ENCODE measurements around the gene ACTL6A.

DNA sequence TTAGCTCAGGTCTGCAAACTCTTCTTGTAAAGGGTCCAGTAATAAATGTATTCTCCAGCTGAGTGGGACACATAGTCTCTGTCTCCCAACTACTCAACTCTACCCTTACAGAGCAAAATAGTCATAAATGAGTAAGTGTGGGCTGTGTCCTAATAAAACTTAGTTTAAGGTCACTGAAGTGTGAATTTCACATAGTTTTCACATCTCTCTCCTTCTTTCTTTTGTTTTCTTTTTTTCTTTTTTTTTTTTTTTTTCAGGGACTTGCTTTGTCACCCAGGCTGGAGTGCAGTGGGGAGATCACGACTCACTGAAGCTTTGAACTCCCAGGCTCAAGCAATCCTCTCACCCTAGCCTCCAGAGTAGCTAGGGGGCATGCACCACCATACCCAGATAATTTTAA, 1.9 kb upstream of the ACTL6A start:
- TF ChIP-seq HNF4A (conservative IDR thresholded peaks at IDR 0.05) (no peak), RAD21 (IDR thresholded peaks at IDR 0.05) (no peak), RXRA (IDR thresholded peaks at IDR 0.05) (no peak), YY1 (IDR thresholded peaks at IDR 0.05) (no peak), TAF1 (conservative IDR thresholded peaks at IDR 0.05) (no peak), EGR1 (IDR thresholded peaks at IDR 0.05; ENCODE audit: low read depth in 2 of 2) (no peak), NR2F2 (IDR thresholded peaks at IDR 0.05) (no peak), JUND (IDR thresholded peaks at IDR 0.05) (no peak)
- TF ChIP-seq, protein P1, sequence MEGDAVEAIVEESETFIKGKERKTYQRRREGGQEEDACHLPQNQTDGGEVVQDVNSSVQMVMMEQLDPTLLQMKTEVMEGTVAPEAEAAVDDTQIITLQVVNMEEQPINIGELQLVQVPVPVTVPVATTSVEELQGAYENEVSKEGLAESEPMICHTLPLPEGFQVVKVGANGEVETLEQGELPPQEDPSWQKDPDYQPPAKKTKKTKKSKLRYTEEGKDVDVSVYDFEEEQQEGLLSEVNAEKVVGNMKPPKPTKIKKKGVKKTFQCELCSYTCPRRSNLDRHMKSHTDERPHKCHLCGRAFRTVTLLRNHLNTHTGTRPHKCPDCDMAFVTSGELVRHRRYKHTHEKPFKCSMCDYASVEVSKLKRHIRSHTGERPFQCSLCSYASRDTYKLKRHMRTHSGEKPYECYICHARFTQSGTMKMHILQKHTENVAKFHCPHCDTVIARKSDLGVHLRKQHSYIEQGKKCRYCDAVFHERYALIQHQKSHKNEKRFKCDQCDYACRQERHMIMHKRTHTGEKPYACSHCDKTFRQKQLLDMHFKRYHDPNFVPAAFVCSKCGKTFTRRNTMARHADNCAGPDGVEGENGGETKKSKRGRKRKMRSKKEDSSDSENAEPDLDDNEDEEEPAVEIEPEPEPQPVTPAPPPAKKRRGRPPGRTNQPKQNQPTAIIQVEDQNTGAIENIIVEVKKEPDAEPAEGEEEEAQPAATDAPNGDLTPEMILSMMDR (IDR thresholded peaks at IDR 0.05; ENCODE audit: low read depth, low read length, missing input control) = no peak
- TF ChIP-seq, protein P2, sequence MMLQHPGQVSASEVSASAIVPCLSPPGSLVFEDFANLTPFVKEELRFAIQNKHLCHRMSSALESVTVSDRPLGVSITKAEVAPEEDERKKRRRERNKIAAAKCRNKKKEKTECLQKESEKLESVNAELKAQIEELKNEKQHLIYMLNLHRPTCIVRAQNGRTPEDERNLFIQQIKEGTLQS (IDR thresholded peaks at IDR 0.05) = no peak
- TF ChIP-seq, protein P3, sequence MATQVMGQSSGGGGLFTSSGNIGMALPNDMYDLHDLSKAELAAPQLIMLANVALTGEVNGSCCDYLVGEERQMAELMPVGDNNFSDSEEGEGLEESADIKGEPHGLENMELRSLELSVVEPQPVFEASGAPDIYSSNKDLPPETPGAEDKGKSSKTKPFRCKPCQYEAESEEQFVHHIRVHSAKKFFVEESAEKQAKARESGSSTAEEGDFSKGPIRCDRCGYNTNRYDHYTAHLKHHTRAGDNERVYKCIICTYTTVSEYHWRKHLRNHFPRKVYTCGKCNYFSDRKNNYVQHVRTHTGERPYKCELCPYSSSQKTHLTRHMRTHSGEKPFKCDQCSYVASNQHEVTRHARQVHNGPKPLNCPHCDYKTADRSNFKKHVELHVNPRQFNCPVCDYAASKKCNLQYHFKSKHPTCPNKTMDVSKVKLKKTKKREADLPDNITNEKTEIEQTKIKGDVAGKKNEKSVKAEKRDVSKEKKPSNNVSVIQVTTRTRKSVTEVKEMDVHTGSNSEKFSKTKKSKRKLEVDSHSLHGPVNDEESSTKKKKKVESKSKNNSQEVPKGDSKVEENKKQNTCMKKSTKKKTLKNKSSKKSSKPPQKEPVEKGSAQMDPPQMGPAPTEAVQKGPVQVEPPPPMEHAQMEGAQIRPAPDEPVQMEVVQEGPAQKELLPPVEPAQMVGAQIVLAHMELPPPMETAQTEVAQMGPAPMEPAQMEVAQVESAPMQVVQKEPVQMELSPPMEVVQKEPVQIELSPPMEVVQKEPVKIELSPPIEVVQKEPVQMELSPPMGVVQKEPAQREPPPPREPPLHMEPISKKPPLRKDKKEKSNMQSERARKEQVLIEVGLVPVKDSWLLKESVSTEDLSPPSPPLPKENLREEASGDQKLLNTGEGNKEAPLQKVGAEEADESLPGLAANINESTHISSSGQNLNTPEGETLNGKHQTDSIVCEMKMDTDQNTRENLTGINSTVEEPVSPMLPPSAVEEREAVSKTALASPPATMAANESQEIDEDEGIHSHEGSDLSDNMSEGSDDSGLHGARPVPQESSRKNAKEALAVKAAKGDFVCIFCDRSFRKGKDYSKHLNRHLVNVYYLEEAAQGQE (IDR thresholded peaks at IDR 0.05) = no peak
- TF ChIP-seq, protein P4, sequence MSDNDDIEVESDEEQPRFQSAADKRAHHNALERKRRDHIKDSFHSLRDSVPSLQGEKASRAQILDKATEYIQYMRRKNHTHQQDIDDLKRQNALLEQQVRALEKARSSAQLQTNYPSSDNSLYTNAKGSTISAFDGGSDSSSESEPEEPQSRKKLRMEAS (IDR thresholded peaks at IDR 0.05) = no peak

All from liver (tissue), 3 donors.